Stimulated activated CD4-positive, alpha-beta T cell treated with anti-CD3 and anti-CD28 coated beads, Interleukin-15, amount 100 ng/mL, for 1 hour (primary cell): ENCODE results near the gene OXSR1.

Experiments used
- DNase-seq, 2 donors: peaks; one replicate each; pipeline ENCODE4 v3.0.0-alpha.2; 2020; ENCODE audit warnings: low read depth in 1 of 2, low spot score in 1 of 2

The OXSR1 gene

DNA sequence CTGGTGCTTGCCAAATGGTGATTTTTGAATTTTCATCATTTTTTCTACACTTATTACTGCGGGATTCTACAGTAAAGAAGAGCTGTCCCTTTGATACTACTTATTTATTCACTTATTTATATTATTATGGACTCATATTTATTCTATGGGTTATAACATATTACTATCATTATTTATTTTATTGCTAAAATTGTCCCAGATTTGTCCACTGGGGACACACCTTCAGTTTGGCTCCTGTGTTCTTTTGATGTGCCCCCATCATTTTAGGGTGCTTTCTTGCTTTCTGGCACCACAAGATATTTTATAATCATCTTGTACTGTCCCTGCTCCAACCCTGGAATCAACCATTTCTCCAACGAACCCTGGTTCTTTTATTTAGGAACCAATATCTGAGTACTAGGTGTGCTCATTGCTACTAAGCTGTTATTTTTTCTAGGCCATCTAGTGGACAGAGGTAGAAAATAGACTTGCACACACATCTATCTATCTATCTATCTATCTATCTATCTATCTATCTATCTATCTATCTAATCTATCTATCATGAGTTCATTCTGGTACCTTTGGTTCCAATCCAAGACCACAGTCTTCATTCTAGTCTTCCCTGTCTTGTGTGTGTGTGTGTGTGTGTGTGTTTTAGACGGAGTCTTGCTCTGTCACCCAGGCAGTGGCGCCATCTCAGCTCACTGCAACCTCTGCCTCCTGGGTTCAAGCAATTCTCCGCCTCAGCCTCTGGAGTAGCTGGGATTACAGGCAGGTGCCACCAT lies 132.8 kb downstream of the OXSR1 start:
- no peak for DNase-seq
